OCI-M2 (cell line): Measurements from ENCODE around the gene LIMS1.

ENCODE experiments used
- DNase-seq: peaks from one replicate; lab custom pipeline; 2025; ENCODE audit not compliant: unreplicated experiment; lab: John Stamatoyannopoulos, UW

LIMS1 gene

GRCh38 chr2:108613261-108614042, 79.2 kb downstream of the LIMS1 start:
- no peak for DNase-seq

DNA sequence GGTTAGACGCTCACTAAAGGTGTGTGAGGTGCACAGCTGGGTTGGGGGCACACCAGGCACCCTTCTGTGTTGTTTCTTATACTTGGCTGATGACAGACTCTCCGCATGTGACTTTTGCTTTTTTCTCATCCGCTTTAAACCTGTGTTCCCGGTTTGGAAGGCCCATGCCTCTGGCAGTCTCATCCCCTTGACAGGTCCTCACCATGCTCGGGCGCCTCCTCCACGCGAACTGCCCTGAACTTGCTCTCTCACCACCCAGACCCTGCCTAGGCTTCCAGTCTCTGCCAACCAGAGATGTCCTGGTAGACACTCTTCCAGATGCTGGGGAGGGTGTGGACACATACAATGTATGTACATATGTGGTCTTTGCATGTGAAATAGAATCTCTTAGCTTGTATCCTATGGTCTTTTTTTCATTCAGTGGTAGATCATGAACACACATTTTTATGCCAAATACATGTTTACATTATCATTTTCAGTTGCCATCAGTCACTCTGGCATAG, 79.8 kb downstream of the LIMS1 start:
- no peak for DNase-seq

DNA sequence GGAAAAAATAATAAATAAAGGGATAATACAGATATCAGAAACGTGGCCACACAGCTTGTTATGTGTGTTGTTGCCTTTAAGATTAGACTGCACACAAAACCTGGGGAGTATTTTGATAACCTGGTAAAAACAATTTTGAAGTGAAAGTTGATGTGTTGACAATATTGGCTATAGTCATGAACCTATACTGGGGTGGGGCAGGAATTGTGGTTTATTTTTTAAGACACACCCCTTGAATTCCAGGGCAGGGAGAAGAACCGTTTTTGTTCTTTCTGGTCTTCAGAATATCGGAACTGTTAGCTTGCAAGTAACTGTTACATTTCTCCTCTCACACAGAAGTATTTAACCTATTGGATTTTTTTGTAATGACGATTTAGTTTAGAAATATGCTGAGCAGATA, 80.4 kb downstream of the LIMS1 start:
- no peak for DNase-seq

- no peak for DNase-seq
Measured at GRCh38 chr2:108615480-108616090, 81.3 kb downstream of the LIMS1 start.

DNA sequence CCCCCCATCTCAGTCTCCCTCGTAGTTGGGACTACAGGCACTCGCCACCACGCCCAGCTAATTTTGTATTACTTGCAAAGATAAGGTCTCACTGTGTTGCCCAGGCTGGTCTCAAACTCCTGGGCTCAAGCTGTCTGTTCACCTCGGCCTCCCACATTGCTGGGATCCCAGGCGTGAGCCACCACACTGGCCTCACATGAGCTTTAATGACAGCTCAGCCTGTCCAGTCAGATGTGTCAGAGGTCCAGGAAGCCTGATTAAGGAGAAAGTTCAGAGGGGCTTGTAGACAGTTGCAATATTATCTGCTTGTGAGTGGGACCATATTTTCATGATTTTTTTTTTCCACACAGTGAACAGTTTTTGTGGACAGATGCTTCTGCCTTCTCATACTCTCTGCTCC, 82.0 kb downstream of the LIMS1 start:
- no peak for DNase-seq

DNA sequence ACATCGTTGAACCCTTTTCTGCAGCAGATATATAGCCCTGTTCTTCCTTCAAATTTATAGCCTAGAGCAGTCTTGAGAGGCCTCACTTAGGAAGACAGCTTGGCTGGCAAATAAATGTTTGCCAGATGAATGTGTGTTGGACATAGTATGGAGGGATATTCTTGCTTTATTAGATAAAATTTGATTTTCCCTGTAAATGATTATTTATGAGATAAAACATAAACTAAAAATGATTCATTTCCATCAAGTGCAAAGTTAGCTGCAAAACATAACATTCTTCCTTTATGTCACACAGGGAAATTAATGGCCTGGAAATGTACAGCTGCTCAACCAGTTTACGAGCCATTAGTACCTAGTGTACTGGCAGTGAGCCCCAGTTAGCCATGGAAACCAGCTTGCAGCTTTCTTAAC, 82.5 kb downstream of the LIMS1 start:
- no peak for DNase-seq

- DNase-seq, result no peak
Measured at GRCh38 chr2:108617617-108618016, 83.3 kb downstream of the LIMS1 start.

DNA sequence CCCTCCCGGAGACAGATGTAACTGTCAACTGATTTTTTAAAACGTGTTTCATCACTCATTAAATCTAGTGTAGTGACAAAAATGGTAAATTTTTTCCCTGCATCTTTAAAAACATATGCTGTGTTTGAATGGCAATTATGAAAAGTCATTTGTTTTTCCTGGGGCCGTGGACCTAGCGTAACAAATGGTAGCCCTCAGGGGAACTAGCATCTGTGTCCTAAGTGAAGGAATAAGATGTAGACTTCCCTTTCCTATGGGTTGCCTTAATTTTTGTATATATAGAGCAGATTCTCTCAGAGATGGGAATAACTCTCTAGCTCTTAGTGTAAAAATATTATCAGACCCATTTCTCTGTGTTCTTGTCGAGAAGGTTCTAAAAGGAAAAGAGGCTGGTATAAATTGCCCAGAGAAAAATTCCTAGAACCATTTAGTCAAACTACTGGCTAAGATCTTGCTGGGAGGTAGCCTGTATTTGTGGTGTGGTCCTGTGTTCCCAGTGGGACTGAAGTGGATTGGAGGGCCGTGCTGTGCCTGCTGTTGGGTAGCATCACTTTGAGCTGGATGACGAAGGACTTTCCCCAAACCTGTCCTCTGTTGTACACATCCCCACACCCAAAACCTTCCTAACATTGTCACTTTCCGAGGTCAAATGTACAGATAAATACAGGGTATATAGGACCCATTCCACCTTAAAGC, 85.8 kb downstream of the LIMS1 start:
- DNase-seq, result no peak

DNA sequence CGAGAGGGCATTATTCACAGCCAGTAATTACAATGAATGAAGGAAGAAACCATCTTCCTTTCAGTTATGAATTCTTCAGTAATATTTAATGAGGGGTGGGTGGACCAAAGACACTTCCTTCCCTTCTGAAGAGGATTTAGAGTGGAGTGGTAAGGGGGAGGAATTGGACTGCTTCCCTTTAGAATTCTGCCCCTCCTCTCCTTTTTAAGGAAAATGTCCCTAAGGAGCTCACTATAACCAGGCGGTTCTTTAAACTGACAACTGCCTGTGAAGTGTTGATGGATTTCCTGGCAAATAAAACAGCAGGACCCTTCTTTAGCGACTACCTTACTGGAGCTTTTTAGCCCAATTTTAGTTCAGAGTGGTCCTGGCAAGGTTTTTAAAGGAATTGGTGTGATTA, 86.4 kb downstream of the LIMS1 start:
- no peak for DNase-seq

- DNase-seq, result peak; percentile 6
Measured at GRCh38 chr2:108621087-108621559, 86.9 kb downstream of the LIMS1 start.

DNA sequence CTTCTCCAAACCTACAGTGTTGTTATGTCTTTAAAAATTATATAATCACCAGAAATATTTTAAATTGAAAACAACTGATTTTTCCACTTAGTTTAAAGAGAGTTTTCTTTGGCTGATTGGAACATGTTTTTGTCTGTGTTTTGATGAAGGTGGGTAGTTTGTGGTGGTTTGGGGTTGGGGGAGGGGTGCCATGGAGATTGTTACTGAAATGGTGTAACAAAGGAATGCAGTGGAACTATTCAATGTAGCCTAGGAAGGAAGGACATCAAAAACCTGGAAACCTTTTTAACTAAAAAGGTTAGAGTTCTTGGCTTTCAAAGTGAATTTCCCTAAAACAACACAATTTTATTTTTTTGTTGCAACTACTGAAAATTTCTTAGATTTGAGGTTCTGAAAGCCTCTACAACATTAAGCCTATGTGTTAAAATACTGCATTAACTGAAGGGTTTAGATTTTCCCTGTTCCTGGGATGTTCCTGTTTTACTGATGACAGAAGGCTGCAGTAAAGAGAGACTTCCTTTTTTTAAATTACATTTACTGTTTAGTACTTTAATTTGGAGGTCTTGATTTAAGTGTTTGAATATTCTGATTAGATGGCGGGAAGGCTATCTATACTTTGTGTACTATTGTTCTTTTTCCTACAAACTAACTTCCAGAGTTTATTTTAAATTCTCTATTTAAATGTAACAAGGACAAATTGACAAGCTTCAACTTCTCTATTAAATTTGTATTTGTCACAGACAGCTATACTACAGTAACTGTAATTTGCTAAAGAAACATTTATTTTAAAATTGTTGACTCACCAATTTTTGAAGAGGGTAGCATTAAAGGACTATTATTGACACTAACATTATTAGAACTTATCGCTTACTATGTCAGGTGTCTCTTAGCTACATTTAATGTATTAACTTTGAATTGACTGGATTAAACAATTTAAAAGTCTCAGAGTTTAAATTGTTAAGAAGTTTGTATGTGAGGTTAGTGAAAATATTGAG, 87.7 kb downstream of the LIMS1 start:
- DNase-seq, result no peak

DNA sequence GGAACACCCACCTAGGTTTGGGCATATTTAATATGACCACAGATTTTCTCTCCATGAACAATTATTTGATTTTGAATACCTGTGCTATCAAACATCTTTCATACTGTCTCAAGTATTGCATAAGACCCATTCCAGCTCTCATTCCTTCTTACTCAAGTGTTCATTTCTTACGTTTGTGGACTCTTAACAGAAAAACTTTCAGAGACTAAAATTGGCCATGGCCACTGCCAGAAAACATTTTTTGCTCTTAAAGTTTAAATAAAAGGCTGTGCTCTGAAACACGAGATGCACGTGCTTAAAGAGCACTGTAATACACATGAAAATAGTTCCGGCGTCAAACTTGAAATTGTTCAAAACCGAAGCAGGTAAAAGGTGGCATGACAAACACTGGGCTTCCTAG, 89.3 kb downstream of the LIMS1 start:
- DNase-seq, result no peak

- DNase-seq, result no peak
Measured at GRCh38 chr2:108625186-108625827, 91.0 kb downstream of the LIMS1 start.

- DNase-seq, result no peak
Measured at GRCh38 chr2:108625828-108626195, 91.5 kb downstream of the LIMS1 start.

DNA sequence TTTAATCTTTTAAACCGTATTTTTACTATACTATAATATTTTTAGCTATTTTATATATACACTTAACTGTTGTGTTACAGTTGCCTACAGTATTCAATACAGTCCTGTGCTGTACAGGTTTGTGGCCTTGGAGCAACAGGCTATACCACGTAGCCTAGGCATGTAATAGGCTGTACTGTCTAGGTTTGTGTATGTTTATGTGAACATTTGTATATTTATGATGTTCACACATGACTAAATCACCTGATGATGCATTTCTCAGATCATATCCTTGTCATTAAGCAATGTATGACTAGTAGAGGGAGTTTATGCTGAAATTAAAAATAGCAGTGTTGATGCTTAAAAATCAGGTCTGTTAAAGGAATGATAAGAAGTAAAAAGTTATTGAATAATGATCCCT, 92.7 kb downstream of the LIMS1 start:
- no peak for DNase-seq

- no peak for DNase-seq
Measured at GRCh38 chr2:108627911-108628567, 93.8 kb downstream of the LIMS1 start.

DNA sequence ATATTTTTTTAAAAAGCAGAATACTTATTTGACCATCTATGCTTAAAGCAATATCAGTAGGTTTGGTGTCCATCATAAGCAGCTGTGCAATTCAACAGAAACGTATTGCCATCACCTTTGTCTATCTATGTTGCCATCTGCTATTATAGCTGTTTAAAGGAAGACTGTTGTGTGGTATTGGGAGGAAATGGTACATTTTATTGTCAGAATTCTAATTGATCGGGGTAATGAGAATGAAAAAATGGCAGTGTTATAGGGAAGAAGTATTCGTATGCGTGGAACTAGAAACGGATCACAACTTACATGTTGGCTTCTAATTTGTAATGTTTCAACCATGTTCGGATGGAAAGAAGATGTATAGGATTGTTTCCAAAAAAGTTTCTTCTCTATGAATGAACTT, 94.7 kb downstream of the LIMS1 start:
- no peak for DNase-seq

DNA sequence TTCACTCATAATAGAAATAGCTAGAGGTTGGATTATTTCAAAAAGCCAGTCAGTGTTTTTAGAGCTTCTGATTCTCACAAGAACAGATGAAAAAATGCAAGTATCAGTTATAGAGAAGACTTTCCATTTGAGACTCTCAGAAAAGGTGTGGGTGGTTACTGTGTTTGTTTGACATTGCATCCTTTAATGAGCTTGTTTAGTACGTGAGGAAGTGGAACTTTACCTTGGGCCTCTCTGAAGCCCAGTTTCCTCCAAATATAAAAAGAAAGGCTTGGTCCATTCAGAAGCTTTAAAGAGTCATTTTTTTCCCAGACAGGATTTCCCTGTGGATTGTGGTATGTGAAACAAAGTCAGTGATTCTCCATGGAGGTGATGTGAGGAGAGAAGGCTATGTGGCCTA, 95.1 kb downstream of the LIMS1 start:
- no peak for DNase-seq

GRCh38 chr2:108630567-108631405, 96.5 kb downstream of the LIMS1 start:
- DNase-seq, result no peak
